Measurements from ENCODE around the gene IGFLR1.
"Not testable (repeated sequence)": the region's sequence is repeated elsewhere in the genome, so short reads cannot be mapped to it uniquely, and the experiment has no call there.

Gene IGFLR1

GRCh38 chr19:35703343-35703742 lies 38.9 kb downstream of the IGFLR1 start:
- no peak for DNase-seq

GRCh38 chr19:35702223-35703012 lies 39.8 kb downstream of the IGFLR1 start:
- DNase-seq, result peak; percentile 97

GRCh38 chr19:35696835-35697234 lies 45.4 kb downstream of the IGFLR1 start:
- no peak for DNase-seq

GRCh38 chr19:35695895-35696422 lies 46.3 kb downstream of the IGFLR1 start:
- no peak for DNase-seq

GRCh38 chr19:35693835-35694599 lies 48.2 kb downstream of the IGFLR1 start:
- DNase-seq, result peak; percentile 94

GRCh38 chr19:35693422-35693821 lies 48.8 kb downstream of the IGFLR1 start:
- DNase-seq, result no peak

- DNase-seq, result no peak
Measured at GRCh38 chr19:35692010-35692409, 50.2 kb downstream of the IGFLR1 start.

GRCh38 chr19:35691106-35691505 lies 51.1 kb downstream of the IGFLR1 start:
- DNase-seq, result not testable (repeated sequence)

- DNase-seq, result no peak
Measured at GRCh38 chr19:35689836-35690235, 52.4 kb downstream of the IGFLR1 start.
